Neural progenitor cell (in vitro differentiated cells): Measurements from ENCODE around the gene GIPC2.

ENCODE experiments used
- EZH2 ChIP-seq: fragments of 200-600 bp; sonication (generic); IDR thresholded peaks from 2 replicates; pipeline ENCODE4 v1.6.1; 2017; ENCODE audit warnings: antibody characterized with exemption, mild to moderate bottlenecking, moderate library complexity
- TF ChIP-seq, protein P1 (sequence below): fragments of 200-600 bp; sonication (generic); IDR thresholded peaks from 2 replicates; pipeline ENCODE4 v1.5.1; 2017; ENCODE audit warnings: antibody characterized with exemption, mild to moderate bottlenecking

DNA sequence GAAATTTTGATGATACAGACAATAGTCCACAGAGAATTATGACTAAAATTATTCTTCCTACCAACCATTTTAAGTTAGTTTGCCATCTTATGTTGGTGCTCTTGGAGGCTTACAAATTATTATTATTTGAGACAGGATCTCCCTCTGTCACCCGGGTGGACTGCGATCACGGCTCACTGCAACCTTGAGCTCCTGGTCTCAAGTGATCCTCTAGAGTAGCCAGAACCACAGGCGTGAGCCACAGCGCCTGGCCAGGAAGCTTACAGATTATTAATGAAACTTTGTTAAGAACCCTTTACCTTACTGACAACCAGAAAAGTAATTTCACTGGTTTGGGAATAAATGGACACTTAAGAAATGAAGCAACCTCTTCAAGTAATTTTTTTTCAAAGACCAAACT, 49.0 kb upstream of the GIPC2 start:
- TF ChIP-seq, protein P1, sequence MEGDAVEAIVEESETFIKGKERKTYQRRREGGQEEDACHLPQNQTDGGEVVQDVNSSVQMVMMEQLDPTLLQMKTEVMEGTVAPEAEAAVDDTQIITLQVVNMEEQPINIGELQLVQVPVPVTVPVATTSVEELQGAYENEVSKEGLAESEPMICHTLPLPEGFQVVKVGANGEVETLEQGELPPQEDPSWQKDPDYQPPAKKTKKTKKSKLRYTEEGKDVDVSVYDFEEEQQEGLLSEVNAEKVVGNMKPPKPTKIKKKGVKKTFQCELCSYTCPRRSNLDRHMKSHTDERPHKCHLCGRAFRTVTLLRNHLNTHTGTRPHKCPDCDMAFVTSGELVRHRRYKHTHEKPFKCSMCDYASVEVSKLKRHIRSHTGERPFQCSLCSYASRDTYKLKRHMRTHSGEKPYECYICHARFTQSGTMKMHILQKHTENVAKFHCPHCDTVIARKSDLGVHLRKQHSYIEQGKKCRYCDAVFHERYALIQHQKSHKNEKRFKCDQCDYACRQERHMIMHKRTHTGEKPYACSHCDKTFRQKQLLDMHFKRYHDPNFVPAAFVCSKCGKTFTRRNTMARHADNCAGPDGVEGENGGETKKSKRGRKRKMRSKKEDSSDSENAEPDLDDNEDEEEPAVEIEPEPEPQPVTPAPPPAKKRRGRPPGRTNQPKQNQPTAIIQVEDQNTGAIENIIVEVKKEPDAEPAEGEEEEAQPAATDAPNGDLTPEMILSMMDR, result no peak
- TF ChIP-seq EZH2, result no peak
